Stimulated activated naive CD8-positive, alpha-beta T cell treated with anti-CD3 and anti-CD28 coated beads, Interleukin-15, Interleukin-2, amounts not matched to agents 100 U/mL and 50 U/mL, for 24 hours (primary cell): ENCODE data around the gene SMAD6.

ENCODE experiments used
- ATAC-seq: fragments of 150-1000 bp; cut with Tn5 transposase; one replicate; pipeline ENCODE4 v1.10.0; 2021
- DNase-seq: peaks from one replicate; pipeline ENCODE4 v3.0.0; 2021

The SMAD6 gene

DNA sequence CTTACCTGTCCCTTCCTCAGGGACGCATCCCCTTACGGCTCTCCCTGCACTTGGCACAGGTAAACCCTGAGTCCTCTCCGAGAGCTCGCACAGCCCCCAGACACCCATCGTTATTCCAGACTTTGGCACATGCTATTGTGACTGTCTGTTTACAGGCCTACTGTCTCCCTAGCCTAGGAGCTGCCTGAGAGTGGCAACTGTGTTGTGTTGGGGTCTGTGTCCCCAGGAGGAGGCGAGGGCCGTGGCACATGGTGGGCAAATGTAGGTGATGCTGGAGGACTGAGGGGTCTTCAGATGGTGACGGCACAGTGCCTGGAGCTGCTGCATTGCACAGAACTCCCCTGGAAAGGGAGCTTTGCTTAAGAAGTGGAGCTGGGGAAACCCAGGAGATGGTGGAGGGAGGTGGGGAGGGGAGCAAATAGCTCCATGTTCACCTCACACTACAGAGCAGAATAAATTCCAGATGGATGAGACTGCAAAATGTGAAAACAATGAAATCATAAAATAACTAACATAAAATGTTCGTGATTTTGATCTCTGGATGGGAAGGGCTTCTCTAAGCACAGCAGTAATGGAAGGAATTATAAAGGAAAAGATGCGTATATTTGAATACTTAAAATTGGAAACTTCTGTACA is 96.5 kb downstream of the SMAD6 start:
- ATAC-seq (no peak), DNase-seq (no peak)

DNA sequence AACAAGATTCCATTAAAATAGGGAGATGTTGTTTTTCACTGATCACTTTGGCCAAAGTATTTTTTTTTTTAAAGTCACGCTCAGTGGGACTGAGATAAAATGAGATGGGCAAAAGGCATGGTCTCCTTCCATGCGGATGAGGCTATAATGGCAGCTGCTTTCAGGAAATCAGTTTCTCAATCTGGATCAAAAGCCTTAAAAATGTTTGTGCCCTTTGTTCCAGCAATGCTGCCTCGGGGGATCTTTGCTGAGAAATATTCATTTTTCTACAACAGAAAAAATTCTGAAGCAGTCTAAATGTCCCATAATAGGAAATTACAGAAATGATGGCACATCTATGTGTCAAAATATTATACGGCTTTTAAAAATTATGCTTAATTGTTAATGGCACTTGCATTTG is 97.2 kb downstream of the SMAD6 start:
- ATAC-seq, result no peak
- no peak for DNase-seq

DNA sequence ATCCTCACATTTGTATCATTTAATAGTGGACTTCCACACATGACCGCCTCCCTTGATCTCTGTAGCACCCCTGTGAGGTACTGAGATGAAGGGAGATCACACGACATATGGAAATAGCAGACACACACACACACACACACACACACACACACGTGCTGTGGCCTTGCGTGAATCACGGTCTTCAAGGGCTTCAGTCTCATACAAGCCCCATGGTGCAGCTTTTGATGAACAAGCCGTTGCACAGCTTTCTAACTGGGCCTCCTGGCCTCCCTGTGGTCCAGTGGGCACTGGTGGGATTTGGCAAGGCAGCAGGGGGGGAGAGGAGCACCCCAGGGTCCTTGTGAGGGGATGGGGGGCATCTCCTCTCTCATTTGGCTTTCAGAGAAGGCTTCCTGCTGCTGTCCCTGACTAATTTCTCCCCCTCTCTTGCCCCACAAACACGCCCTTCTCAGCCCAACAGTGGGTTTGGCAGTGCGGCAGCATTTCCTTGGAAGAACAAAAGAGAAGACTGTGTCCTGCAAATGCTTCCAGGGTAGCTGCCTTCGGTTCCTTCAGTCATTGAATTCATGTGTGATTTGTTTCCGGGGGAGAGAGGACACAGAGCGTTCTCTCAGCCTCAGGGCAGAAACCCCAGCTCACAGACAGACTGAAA is 98.7 kb downstream of the SMAD6 start:
- DNase-seq, result no peak
- ATAC-seq, result no peak

DNA sequence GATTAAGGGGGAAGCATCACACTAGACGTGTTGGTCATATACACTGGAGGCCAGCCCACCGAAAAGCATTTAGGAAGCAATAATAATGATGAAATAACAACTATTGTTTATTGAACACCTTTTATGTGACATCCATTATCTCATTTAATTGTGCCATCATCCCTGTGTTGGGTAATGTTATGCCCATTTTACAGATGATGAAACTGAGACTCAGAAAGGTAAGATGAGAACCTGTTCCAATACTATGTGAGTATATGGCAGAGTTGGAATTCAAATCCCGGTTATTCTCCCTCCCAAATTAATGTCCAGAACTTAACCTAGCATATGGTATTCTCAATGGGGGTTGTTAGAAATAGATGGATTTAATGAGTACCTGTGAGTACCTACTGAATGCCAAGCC is 99.2 kb downstream of the SMAD6 start:
- no peak for DNase-seq

DNA sequence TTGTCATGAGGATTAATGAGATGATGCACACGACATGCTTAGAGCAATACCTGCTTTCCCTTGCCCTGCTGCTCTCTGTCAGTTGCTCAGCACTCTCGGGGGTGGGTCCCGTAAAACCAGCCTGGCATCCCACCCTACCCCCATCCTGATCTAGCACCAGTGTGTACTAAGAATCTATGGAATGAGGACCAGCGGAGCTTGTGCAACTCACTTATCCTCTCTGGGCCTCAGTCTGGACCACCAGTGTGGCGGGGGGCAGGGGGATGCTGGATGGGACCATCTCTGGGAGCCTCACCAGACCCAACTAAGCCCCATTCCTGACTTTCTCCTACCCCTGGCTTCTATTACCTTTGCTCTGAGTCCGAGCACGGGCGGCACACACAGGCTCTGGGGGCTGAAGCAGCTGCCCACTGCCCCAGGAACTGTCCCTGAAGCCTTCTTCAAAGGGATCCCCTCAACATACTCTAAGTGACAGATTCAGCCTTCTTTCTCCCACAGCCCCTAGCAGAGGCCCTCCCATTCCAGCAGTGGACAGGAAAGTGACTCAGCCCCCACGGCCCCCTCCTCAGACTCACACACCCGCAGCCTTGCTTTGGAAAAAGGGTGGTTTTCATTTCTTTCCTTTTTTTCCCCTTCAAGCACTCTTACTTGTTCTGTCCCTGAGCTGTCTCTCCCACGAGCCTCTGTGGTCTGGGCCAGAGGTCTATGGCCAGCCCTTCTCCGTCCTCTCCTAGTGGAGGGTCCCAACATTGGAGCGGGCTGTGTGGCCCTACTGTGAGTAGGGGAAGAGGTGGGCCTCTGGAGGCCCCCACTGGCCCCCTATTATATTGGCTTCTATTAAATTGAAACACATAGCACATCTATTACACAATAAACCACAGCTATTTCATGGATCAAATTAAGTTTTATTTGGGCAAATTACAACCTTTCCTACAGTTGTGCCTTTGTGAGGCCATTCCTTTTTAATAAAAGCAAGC is 100.3 kb downstream of the SMAD6 start:
- DNase-seq, result no peak
- no peak for ATAC-seq

More for the DNA sequence above, 99.2 kb downstream of the SMAD6 start:
- no peak for ATAC-seq

DNA sequence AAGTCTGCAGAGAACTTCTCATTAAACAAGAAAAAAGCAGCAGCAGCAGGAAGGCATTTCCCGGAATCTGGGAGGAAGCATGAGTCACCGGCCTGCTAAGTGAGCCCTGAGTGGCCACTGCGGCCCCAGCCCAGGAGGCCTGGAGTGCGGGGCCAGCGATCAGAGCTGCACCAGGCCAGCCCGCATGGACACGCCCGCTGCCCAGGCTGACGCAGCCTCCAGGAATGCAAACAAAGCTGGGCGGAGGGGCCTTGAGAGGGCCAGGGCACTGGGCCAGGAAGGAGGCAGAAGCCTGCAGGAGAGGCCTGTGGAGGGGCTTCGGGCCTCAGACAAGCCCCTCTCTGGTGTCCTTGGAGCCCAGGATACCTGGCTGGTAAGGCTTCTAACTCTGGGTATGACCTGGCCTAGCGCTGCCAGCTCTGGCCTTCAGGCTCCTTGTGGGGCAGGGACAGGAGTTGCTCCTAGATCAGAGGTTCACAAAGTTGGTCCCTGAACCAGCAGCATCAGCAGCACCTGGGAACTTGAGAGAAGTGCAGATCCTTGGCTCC is 101.2 kb downstream of the SMAD6 start:
- no peak for ATAC-seq
- no peak for DNase-seq

DNA sequence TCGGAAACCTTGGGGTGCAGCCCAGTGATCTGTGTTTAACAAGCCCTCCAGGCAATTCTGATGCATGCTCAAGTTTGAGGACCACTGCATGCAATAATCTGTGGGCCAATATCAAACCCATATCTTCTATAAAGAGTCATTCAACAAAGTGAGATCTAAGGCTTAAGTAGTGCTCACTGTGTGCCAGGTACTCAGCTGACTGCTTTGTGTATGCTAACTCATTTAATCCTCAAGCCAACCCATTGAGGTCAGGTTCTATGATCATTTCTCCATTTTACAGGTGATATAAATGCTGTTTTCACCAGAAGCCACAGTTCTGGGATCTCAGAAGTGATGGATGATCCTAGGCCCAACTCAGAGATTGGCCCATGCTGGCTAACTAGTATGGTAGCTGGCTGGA is 101.7 kb downstream of the SMAD6 start:
- no peak for ATAC-seq
- no peak for DNase-seq

DNA sequence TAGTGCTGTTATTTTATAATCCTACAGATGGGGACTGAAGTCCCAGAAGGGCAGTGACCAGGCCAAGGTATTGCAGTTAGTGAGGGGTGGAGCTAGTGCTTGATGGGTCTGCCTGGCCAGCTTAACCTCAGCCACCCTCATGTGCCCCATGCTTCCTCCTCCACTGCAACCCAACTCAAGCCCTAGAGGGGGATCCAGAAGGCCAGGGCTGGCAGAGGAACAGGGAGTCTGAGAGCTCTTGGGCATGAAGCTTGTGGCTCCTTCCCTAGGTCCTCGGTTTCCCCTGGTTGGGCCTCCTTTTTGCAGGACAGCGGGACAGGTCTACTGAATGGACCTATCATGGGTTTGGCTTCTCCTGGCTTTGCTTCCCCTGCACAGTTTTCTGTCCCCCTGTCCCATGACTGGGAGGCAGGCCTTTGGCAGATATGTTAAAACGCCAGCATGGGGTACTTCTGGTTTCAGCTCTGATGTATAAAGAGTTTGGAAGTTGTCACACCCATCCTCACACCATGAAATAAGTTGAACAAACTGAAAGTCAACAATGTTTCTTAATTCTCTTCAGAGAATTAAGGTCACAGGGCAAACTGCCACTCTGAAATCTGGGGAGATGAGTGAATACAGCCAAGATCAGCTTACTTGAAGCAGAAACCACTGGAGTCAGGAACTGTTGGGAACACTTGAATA is 103.3 kb downstream of the SMAD6 start:
- DNase-seq, result no peak
- ATAC-seq, result no peak

DNA sequence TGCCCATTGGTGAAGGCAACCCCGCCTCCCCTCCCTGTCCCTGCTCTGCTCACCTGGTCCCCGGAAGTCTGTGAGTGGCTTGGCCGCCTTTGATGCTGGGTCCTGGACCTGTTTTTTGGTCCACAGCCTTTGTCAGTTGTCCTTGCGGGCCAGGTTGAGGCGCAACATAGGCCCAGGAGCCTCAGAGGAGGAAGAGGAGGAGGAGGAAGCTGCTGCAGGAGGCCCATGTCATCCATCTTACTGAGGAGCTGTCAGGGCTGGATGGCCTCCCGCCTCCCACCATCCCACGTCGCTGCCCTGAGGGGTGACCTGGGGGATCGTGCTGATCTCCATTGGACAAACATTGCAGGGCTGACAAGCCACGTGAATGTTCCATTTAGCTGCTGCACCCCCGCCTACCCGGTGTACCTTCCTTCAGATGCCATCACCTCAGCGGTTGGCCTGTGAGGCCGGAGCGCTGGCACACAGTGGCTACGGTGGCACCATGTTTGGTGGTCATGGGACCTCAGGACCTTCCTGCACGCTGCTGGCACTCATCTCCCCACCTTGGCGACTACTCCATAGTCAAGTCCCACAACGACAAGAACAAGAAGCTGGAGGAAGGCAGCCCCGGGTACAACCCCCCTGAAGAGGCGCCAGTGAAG is 106.3 kb downstream of the SMAD6 start:
- ATAC-seq (no peak), DNase-seq (no peak)

DNA sequence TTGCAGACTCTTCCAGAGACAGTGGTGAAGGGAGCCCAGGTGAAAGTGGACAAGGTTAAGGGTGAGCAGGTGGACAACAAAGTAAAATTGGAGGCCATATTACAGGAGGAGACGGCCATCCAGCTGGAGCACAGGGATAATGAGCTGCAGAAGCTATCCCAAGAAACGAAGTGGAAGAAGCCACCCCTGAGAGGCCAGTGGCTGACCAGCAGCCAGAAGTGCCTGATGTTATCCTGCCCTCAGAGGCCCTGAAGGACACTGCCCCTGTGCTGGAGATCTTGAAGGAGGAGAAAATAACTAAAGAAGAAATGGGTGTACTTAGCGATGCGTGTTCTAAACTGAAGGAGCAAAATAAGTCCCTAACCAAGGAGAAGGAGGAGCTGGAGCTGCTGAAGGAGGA is 107.6 kb downstream of the SMAD6 start:
- no peak for DNase-seq
- no peak for ATAC-seq

DNA sequence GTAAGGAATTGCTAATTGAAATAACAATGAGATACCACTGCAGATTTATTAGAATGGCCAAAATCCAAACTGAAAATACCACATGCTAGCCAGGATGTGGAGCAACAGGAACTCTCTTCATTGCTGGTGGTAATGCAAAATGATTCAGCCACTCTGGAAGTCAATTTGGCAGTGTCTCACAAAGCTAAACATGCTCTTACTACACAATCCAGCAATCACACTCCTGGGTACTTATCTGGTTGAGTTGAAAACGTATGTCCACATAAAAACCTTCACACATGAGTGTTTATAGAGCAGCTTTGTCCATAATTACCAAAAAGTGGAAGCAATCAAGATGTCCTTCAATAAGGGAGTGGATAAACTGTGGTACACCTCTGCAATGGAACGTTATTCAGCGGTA is 113.3 kb downstream of the SMAD6 start:
- ATAC-seq, result no peak

DNA sequence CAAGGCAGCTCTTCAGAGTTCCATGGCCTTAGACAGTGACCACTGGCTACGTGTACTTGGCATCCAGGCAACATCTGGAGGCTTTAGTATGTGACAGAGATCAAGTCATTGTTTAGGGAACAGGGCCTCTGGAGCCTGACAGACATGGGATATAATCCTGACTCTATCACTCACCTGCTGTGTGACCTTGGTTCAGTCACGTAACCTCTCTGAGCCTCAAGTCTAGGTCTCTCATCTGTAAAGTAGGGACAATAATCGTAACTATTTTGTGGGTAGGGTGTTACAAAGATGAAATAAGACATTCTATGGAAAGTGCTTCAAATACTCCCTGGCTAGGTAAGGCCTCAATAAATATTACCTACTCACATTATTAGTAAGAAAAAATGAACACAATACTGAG is 114.2 kb downstream of the SMAD6 start:
- DNase-seq (no peak), ATAC-seq (no peak)

More for the DNA sequence above, 113.3 kb downstream of the SMAD6 start:
- no peak for DNase-seq

DNA sequence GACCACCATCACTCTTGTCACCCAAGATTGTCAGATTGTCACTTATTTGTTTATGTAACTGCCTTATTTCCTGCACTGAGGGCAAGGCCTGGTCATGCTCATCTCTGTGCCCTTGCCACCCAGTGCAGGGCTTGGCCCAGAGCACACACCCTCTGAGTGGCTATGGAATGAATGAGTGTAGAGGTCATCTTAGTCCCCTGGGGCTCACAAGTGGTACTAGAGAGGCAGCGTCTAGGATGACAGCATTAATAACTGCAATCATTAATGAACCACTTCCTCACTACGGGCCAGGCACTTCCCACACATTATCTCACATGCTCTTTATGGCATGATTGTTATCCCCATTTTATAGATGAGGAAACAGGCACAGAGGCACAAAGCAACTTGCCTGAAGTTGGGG is 117.0 kb downstream of the SMAD6 start:
- ATAC-seq (no peak), DNase-seq (no peak)

DNA sequence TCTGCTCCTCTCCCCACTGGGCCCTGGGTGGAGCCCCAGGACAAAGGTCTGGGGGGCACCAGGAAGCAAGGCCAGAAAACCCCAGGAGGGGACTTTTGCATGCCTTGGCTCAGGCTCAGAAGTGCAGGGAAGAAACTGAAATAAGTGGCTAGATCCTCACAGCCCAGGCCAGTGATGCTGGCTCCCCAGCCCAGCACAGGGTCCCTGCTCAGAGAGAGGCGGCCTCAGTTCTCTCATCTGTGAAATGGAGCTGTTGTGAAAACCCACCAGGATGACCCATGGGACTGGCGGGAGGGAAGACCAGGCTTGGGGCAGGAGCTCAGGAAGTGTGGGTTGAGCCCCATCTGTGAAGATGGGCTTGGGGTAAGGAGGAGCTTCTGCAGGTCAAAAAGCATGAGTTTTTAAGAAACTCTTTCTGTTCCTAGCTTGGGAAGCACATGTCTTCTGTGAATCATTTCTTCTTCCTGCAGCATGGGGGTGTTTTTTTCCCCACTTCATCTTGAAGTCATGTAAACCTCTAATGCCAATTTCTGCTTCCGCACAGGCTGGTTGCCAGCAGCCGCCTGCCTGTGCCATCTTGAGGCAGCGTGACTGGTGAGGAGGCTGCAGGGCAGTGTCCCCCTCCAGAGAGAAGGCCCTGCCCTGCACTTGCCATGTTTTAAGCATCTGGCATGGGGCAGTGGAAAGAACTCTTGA is 118.6 kb downstream of the SMAD6 start:
- DNase-seq (no peak), ATAC-seq (no peak)

DNA sequence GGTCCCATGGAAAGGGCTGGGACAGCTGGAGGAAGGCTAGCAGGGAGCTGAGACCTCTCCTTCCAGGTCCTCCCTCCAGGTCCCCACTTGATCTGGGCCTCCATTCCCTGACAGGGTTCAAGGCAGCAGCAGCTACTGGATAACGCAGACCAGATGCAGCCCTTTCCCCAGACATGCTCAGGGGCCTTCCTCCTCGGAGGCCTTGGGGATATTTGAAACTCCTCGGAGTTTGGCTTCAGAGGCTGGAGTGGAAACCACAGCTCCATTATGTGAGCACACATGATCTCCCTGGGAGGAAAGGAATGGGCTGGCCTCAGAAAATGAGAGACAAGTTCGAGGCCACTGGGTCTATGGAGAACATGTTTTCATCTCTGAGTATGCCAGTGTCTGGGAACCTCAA is 119.3 kb downstream of the SMAD6 start:
- DNase-seq, result no peak
- ATAC-seq, result no peak

DNA sequence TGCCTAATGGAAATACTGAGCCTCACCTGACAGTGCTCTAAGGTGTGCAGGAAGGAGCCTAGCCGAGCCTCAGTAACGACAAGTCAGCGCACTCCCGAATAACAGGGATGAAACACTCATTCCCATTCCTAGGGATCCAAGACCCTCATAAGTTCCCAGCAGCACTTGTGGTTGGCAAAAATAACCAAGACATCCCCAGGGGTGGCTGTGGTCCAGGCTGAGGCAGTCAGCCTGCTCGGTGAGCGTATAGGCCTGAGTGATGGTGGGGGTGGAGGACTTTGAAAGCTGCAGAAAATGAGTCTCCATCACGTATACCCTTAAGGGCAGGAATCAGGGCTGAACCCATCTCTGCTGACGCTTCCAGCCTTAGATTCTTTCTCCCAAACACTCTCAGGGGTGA is 120.1 kb downstream of the SMAD6 start:
- DNase-seq, result no peak
- ATAC-seq, result no peak

DNA sequence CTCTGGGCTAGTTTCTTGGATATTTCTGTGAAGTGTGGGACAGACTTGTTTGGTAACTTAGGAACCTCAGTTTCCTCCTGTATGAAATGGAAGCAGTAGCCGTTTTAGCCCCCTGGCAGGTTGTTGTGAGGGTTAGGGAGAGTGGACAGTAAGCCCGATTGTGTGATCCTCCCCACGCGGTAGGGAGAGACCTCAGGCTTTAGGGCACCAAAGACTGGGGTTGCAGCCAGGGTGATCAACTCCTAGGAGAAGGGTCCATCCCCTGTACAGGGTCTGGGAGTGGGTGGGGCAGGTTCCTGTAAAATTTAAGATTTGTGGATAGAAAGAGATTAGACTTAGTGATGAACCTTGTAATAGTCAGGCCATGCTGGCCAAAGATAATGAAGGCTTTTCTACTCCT is 120.5 kb downstream of the SMAD6 start:
- ATAC-seq (no peak), DNase-seq (no peak)

DNA sequence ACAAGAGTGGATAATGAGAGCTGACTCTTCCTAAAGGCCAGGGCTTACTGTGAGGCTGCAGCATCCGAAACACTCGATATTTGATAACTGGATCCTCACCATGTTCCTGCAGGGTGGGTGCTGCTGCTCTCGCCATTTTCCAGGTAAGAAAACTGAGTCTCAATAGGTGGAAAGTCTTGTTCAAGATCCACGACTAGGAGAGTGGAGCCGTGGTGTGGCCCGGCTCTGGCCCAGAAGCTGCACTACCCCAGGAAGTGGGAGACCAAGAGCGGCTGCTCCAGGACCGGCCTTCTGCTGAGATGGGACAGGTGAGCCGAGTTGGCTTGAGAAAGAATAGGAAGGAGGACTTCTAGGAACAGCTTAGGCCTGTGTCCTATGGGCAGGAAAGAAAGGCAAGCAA is 121.6 kb downstream of the SMAD6 start:
- ATAC-seq (no peak), DNase-seq (no peak)

DNA sequence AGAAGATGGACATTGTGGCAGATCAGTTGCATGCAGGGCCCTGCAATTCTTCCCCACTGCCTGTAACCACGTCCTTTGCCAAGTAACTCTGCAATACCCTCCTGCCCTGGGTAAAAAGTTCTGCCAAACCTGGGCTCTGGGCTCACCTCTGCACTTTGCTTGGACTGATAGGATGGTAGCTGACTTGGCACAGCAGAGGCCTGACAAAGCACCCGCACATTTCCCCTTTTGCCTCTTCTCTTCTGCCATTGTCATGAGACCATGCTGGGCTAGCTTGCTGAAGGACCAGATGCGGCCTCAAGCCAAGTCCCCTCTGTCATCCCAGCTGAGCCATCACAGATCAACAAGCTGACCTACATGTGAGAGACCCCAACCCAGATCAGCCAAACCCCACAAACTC is 122.4 kb downstream of the SMAD6 start:
- no peak for DNase-seq
- ATAC-seq, result no peak

DNA sequence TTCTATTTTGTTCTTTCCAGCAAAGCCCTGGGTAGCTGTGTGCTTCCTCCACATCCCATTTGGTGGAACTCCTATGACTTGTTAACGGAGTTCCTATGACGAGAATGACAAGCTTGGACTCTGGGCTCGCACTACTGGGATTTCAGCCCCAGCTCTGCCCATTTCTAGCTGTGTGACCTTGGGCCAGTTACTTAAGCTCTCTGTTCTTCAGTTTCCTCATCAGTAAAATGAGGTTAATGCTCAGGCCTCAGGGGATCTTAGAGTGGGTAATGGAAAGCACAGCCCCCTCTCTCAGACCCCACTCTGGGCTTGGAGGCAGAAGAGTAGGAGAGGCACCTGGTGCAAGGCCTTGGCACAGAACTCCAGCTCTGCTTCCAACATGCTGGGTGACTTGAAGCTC is 123.1 kb downstream of the SMAD6 start:
- DNase-seq (no peak), ATAC-seq (no peak)

DNA sequence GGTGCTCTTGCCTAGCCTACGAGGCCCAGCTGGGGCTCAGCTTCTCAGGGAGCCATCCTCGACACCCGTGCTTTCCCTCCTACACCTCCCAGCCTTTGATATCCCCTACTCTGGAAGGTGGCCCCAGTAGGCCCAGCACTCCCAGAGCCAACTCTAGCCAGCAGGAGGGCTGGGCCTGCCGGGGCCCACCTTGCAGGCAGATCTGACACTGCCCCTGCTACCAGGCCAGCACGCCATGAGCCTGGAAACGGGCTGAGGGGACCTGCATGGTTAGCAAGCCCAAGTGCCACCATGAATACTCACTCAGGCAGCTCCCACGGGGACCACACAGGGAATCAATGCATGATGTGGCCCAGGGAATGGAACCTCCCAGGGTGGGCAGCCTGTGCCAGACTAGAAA is 123.7 kb downstream of the SMAD6 start:
- ATAC-seq (no peak), DNase-seq (no peak)
